Spleen (tissue), 7 donors: ENCODE measurements around the gene MS4A6A.

Experiments used
- POLR2AphosphoS5 ChIP-seq, 3 donors: sonication (generic); formaldehyde crosslinking; IDR thresholded peaks; one replicate each; pipeline ENCODE4 v1.5.1; 2017; ENCODE audit warnings: antibody characterized with exemption in 3 of 3
- TF ChIP-seq, protein P1 (sequence below), 11 experiments: fragments of 200-600 bp in 7 of 11; fragments of 450-650 bp in 4 of 11; sonication (generic) in 4 of 11; IDR thresholded peaks in 8 of 11; conservative IDR thresholded peaks in 3 of 11; 1 replicate in 7 of 11; 2 replicates in 4 of 11; pipeline versions ENCODE4 v1.4.0 to v1.8.0; 2016 to 2021; ENCODE audit warnings: antibody characterized with exemption in 11 of 11, inconsistent platforms in 4 of 11, mild to moderate bottlenecking in 1 of 11
- donor health status: DM: no; HTN: no; CAD: no; lungs with moderate emphysema.
- donor health status: DM: no; HTN: no; CAD: no.
- donor health status: DM: no; HTN: no; CAD: no.

DNA sequence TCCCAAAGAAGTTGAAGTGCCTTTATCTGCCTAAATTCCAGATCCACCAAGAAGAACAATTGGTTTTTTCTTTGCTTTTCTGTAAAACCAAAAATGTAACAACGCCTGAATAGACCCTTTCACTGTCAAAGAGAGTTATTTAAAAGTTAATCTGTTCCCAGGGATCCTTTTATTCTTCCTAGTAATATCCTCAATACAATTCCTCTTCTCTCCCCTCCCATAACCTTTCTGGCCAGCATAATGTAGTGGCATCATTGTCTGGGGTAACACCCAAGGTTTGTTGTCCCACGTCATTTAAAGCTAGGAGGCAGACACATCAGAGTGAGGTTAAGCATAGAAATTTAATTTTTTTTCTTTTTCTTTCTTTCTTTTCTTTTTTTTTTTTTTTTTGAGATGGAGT, 54.5 kb downstream of the MS4A6A start:
- TF ChIP-seq, protein P1, sequence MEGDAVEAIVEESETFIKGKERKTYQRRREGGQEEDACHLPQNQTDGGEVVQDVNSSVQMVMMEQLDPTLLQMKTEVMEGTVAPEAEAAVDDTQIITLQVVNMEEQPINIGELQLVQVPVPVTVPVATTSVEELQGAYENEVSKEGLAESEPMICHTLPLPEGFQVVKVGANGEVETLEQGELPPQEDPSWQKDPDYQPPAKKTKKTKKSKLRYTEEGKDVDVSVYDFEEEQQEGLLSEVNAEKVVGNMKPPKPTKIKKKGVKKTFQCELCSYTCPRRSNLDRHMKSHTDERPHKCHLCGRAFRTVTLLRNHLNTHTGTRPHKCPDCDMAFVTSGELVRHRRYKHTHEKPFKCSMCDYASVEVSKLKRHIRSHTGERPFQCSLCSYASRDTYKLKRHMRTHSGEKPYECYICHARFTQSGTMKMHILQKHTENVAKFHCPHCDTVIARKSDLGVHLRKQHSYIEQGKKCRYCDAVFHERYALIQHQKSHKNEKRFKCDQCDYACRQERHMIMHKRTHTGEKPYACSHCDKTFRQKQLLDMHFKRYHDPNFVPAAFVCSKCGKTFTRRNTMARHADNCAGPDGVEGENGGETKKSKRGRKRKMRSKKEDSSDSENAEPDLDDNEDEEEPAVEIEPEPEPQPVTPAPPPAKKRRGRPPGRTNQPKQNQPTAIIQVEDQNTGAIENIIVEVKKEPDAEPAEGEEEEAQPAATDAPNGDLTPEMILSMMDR (IDR thresholded peaks at IDR 0.05 in 8 of 11, conservative IDR thresholded peaks at IDR 0.05 in 3 of 11): no peak
- TF ChIP-seq POLR2AphosphoS5 (IDR thresholded peaks at IDR 0.05): no peak
